WTC11 (cell line): ENCODE measurements around the gene NBEAL1. TPM values are rescaled to one million over a fixed set of nuclear protein-coding genes. Genes with fewer than 3 reads are reported as not detected.
A peak's percentile ranks its signal among the peaks of the same experiment; 100 is the strongest.

ENCODE experiments used
- ATAC-seq: fragments of 200-7000 bp; cut with Tn5 transposase; 2 replicates; pipeline ENCODE4 v1.10.0; 2021; ENCODE audit warnings: mild to moderate bottlenecking, moderate library complexity
- CTCF ChIA-PET: fragments of 300-600 bp; sonication (Branson Sonifier 250); formaldehyde crosslinking; loops from one replicate; lab custom pipeline; 2021; ENCODE audit warnings: antibody characterized with exemption; lab: Charles Lee
- POLR2A ChIA-PET: fragments of 350-600 bp; sonication (Branson Sonifier 250); formaldehyde crosslinking; loops from one replicate; lab custom pipeline; 2021; ENCODE audit warnings: antibody characterized with exemption; lab: Charles Lee
- DNase-seq: peaks from one replicate; pipeline ENCODE4 v3.0.0; 2021; ENCODE audit warnings: low spot score
- H3K27ac Mint-ChIP-seq: 2 replicates; pipeline ENCODE4 v1.8.0; 2021; ENCODE audit warnings: mixed read lengths
- H3K27me3 Mint-ChIP-seq: 2 replicates; pipeline ENCODE4 v1.8.0; 2021; ENCODE audit warnings: low read depth, mild to moderate bottlenecking, moderate library complexity, mixed read lengths
- H3K36me3 Mint-ChIP-seq: 2 replicates; pipeline ENCODE4 v1.8.0; 2021; ENCODE audit warnings: mixed read lengths
- H3K4me1 Mint-ChIP-seq: 2 replicates; pipeline ENCODE4 v1.8.0; 2022; ENCODE audit warnings: mixed read lengths
- H3K4me3 Mint-ChIP-seq: 2 replicates; pipeline ENCODE4 v1.8.0; 2021; ENCODE audit warnings: mild to moderate bottlenecking, moderate library complexity, mixed read lengths
- H3K9me3 Mint-ChIP-seq: 2 replicates; pipeline ENCODE4 v1.8.0; 2021; ENCODE audit warnings: mixed read lengths
- ZNF317 ChIP-seq: sonication (generic); formaldehyde crosslinking; IDR thresholded peaks from 2 replicates; pipeline ENCODE4 v1.8.1; 2023; ENCODE audit warnings: low read depth, mild to moderate bottlenecking, moderate library complexity, missing genetic modification reagents, borderline replicate concordance
- total RNA-seq: library from RNA; stranded (reverse); gene quantifications from 3 replicates; pipeline ENCODE4 v1.2.3, GENCODE V29; 2021
- TF ChIP-seq, protein P1 (sequence below): sonication (generic); formaldehyde crosslinking; IDR thresholded peaks from 2 replicates; pipeline ENCODE4 v1.8.1; 2023; ENCODE audit warnings: mild to moderate bottlenecking, missing genetic modification reagents, moderate library complexity

Gene NBEAL1
- total RNA-seq, 1 experiment from 2014 or later = 10.5 TPM

DNA sequence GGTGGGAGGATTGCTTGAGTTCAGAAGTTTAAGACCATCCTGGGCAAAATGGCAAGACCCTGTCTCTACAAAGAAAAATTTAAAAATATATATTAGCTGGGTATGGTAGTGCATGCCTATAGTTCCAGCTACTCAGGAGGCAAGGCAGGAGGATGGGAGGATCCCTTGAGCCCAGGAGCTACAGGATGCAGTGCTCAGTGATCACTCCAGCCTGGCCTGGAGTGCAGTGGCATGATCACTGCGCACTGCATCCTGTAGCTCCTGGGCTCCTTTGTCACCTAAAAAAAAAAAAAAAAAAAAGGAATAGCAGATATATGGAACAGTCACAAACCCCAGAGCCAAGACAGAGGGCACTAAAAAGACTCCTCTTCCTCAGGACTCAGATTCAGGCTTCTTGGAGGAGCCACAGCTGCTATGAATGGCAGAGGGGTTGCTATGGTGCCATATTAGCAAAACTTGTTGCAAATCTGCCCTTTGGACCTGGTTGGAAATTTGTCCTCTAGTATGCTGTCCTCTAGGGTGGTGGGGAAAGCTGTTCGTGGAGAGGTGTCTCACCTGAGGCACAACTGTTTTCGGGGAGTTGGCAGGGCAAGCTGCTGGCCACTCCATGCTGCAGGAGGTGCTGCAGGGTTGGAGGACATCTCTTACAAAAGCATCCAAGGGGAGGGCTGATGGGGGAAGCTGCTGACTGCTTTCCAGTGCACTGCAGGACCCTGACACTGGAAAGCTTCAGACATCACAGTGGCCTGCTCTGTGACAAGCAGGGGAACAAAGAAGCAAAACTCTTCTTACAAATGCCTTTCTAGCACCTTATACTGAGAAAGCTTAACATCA, 246.9 kb downstream of the NBEAL1 start:
- DNase-seq = peak; percentile 18
- CTCF ChIA-PET = interaction anchor here (0.6 to 1.3 kb wide), 3 partner anchors 22 to 167 kb away, joined by 3 to 4 read pairs (median 3); partner anchors contain the start of gene CYP20A1

More for the DNA sequence above, 246.9 kb downstream of the NBEAL1 start:
- Mint-ChIP-seq H3K9me3 (no peaks in the 10 kb centered on the region), H3K36me3 (peaks cover 12% of the 10 kb centered on the region), H3K4me3 (no peak overlapping the region), H3K27ac (no peak overlapping the region; the same call in 1 of the 2 replicates), H3K4me1 (peaks cover 11% of the 10 kb centered on the region), H3K27me3 (no peaks in the 10 kb centered on the region)
- TF ChIP-seq, protein P1, sequence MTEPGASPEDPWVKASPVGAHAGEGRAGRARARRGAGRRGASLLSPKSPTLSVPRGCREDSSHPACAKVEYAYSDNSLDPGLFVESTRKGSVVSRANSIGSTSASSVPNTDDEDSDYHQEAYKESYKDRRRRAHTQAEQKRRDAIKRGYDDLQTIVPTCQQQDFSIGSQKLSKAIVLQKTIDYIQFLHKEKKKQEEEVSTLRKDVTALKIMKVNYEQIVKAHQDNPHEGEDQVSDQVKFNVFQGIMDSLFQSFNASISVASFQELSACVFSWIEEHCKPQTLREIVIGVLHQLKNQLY (CRISPR knock-in tag) = no peak
- TF ChIP-seq ZNF317 = peak; percentile 95
- ATAC-seq = peak; percentile 52; the same call in 1 of the 2 replicates
- POLR2A ChIA-PET = no interaction called here

Other genes starting within 250 kb of the NBEAL1 start
- 2.7 to 3.1 TPM (median 2.8 TPM) in 3 replicates for gene ICA1L, start 143.1 kb upstream of the NBEAL1 start, total RNA-seq
- gene WDR12, start 103.2 kb upstream of the NBEAL1 start, total RNA-seq = 130 to 146 TPM (median 144 TPM) in 3 replicates
- gene CARF, start 102.6 kb upstream of the NBEAL1 start, total RNA-seq = 3.3 to 6.8 TPM (median 6.6 TPM) in 3 replicates
- gene CYP20A1, start 224.1 kb downstream of the NBEAL1 start, total RNA-seq = 13.5 to 17.4 TPM (median 15.5 TPM) in 3 replicates